ENCODE results near the gene OR2T2.

GRCh38 chr1:248402748-248403147 lies 42.7 kb upstream of the OR2T2 start, which contains the start of gene OR2T1:
- TF ChIP-seq CTCF (IDR thresholded peaks at IDR 0.05; ENCODE audit: insufficient read depth, low read length), result no peak
- TF ChIP-seq REST (IDR thresholded peaks at IDR 0.05; ENCODE audit: insufficient replicate concordance, low read depth), result no peak
- no peak for TF ChIP-seq GABPA (IDR thresholded peaks at IDR 0.05; ENCODE audit: low read depth)
- no peak for TF ChIP-seq POLR2AphosphoS5 (IDR thresholded peaks at IDR 0.05; ENCODE audit: low read depth)
